ENCODE results near the gene ASB3. TPM values are rescaled to one million over a fixed set of nuclear protein-coding genes. Genes with fewer than 3 reads are reported as not detected.

Gene ASB3
- total RNA-seq, 2 experiments from 2014 or later = 17.3 to 23.4 TPM

DNA sequence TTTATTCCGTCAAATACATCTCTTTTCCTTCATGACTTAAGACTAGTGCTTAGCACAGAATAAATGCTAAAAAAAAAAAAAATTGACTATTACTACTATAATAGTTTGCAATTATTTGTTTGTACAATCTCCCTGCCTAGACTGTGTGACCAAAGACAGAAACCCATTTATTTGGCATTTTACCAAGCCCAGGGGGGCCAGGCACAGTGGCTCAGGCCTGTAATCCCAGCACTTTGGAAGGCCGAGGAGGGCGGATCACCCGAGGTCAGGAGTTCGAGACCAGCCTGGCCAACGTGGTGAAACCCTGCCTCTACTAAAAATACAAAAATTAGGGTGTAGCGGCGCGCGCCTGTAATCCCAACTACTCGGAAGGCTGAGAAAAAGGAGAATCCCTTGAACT is 1.4 kb downstream of the ASB3 start:
- intact Hi-C loops (cut with DNase I, micrococcal nuclease) = loop anchor here (5.0 kb wide), 2 partner anchors 33 to 1832 kb away; partner anchors contain the start of gene PPP4R3B (in 1 of the 2)
- no peak for ATAC-seq
- ChIA-PET CTCF (interaction anchor here (0.9 to 1.8 kb wide), 3 partner anchors 11 to 18 kb away, joined by 3 to 10 read pairs (median 3); partner anchors contain the start of gene CHAC2), POLR2A (interaction anchor here (0.7 to 2.9 kb wide), 2 partner anchors 18 to 1626 kb away, joined by 3 to 24 read pairs; partner anchors contain the start of gene CHAC2)
- DNase-seq = no peak
- peak overlapping the region; percentile 100 for H3K4me3 Mint-ChIP-seq
- H3K4me1 Mint-ChIP-seq = peaks cover 40% of the 10 kb centered on the region
- peak overlapping the region; percentile 95 for H3K27ac Mint-ChIP-seq
- H3K9me3 Mint-ChIP-seq (ENCODE audit: low read depth) = no peaks in the 10 kb centered on the region
- H3K27me3 Mint-ChIP-seq = no peaks in the 10 kb centered on the region
- peaks cover 10% of the 10 kb centered on the region for H3K36me3 Mint-ChIP-seq (ENCODE audit: low read depth)

GRCh38 chr2:53784436-53784835 is 2.3 kb downstream of the ASB3 start:
- CTCF ChIA-PET = interaction anchor here (0.9 kb wide), 1 partner anchor 17 kb away, joined by 3 read pairs; the partner anchor contains the start of gene CHAC2
- H3K9me3 Mint-ChIP-seq (ENCODE audit: low read depth) = no peaks in the 10 kb centered on the region
- H3K4me1 Mint-ChIP-seq = peaks cover 43% of the 10 kb centered on the region
- peak overlapping the region; percentile 27 for H3K27ac Mint-ChIP-seq
- intact Hi-C loops (cut with DNase I, micrococcal nuclease) = no loop called here
- ATAC-seq (no peak), DNase-seq (no peak)
- POLR2A ChIA-PET = no interaction called here
- H3K27me3 Mint-ChIP-seq = no peaks in the 10 kb centered on the region
- peaks cover 13% of the 10 kb centered on the region for H3K36me3 Mint-ChIP-seq (ENCODE audit: low read depth)
- peak overlapping the region; percentile 100 for H3K4me3 Mint-ChIP-seq

- Mint-ChIP-seq H3K9me3 (ENCODE audit: low read depth) (no peaks in the 10 kb centered on the region), H3K36me3 (ENCODE audit: low read depth) (peaks cover 23% of the 10 kb centered on the region), H3K27ac (no peak overlapping the region), H3K4me1 (peaks cover 39% of the 10 kb centered on the region), H3K27me3 (no peaks in the 10 kb centered on the region), H3K4me3 (no peak overlapping the region)
- POLR2A ChIA-PET = interaction anchor here (0.6 kb wide), 1 partner anchor 12 kb away, joined by 4 read pairs; no protein-coding TSS in a partner anchor
- ATAC-seq (no peak), DNase-seq (no peak)
- intact Hi-C loops (cut with DNase I, micrococcal nuclease) = no loop called here
- CTCF ChIA-PET = interaction anchor here (0.7 kb wide), 1 partner anchor 21 kb away, joined by 3 read pairs; no protein-coding TSS in a partner anchor
Observed at GRCh38 chr2:53782676-53783075, 4.1 kb downstream of the ASB3 start.

DNA sequence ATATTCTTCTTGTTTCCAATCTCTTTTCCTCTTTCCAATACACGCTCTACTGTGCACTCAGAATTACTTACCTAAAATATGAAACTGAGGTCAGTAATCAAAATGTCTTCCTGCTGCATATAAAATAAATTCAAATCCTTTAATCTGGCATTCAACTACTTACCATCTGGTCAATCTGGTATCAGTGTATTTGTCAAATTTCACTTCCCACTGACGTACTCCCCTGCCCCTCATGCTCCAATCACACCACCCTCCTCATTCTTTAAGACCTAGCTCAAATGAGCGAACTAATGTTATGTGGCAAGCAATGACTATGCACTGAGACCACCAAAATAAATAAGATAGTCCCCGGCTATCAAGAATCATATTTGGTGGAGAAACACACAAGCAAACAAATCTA is 6.7 kb downstream of the ASB3 start:
- intact Hi-C loops (cut with DNase I, micrococcal nuclease) = no loop called here
- DNase-seq (no peak), ATAC-seq (no peak)
- Mint-ChIP-seq H3K27ac (no peak overlapping the region), H3K4me1 (peaks cover 39% of the 10 kb centered on the region), H3K9me3 (ENCODE audit: low read depth) (no peaks in the 10 kb centered on the region), H3K36me3 (ENCODE audit: low read depth) (peaks cover 31% of the 10 kb centered on the region), H3K27me3 (no peaks in the 10 kb centered on the region), H3K4me3 (no peak overlapping the region)
- POLR2A ChIA-PET = no interaction called here
- CTCF ChIA-PET = interaction anchor here (2.2 kb wide), 1 partner anchor 12 kb away, joined by 6 read pairs; no protein-coding TSS in a partner anchor

DNA sequence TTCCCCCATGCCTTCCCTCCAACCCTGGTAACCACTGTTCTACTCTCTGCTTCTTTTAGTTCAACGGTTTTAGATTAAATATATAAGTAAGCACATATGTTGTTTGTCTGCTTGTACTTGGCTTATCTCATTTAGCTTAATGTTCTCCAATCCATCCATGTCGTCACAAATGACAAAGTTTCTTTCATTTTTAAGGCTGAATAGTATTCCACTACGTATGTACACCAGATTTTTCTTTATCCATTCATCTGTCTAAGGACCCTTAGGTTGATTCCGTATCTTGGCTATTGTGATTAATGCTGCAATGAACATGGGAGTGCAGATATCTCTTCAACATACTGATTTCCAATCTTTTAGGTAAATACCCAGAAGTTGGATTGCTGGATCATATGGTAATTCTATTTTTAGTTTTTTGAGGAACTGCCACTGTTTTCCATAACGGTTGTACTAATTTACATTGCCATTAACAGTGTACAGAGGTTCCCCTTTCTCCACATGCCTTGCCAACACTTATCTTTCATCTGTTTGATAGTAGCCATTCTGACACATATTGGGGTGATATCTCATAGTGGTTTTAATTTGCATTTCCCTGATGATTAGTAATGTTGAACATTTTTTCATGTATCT is 8.1 kb downstream of the ASB3 start:
- Mint-ChIP-seq H3K9me3 (ENCODE audit: low read depth) (no peaks in the 10 kb centered on the region), H3K4me3 (no peak overlapping the region), H3K27ac (peak overlapping the region; percentile 2), H3K4me1 (peaks cover 29% of the 10 kb centered on the region), H3K27me3 (no peaks in the 10 kb centered on the region), H3K36me3 (ENCODE audit: low read depth) (peaks cover 38% of the 10 kb centered on the region)
- ChIA-PET CTCF (interaction anchor here (0.6 to 2.2 kb wide), 2 partner anchors 10 to 133 kb away, joined by 3 to 6 read pairs; no protein-coding TSS in a partner anchor), POLR2A (no interaction called here)
- ATAC-seq (no peak), DNase-seq (no peak)
- intact Hi-C loops (cut with DNase I, micrococcal nuclease) = no loop called here

DNA sequence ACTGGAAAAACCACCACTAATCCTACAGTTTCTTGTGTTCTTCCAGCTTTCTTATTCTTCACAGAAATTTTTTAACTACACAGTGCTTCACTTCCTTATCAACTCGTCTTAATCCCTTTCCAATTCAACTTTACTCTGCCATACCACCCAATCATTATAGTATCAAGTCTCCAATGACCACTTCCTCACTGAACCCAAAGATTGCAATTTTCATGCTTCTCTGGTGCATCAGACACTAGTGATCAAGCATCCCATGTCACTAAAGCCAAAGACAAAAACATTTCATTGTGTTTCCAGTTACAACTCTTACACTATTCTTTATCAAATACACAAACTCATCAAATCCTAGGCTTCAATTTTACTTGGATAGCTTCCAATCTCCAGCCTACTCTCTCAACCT is 9.6 kb downstream of the ASB3 start:
- no peaks in the 10 kb centered on the region for H3K9me3 Mint-ChIP-seq (ENCODE audit: low read depth)
- H3K4me3 Mint-ChIP-seq = no peak overlapping the region
- H3K27ac Mint-ChIP-seq = peak overlapping the region; percentile 12
- no peak for DNase-seq
- CTCF ChIA-PET = interaction anchor here (0.6 to 0.8 kb wide), 2 partner anchors 388 to 1410 kb away, joined by 3 read pairs; no protein-coding TSS in a partner anchor
- intact Hi-C loops (cut with DNase I, micrococcal nuclease) = no loop called here
- no peaks in the 10 kb centered on the region for H3K27me3 Mint-ChIP-seq
- POLR2A ChIA-PET = no interaction called here
- H3K4me1 Mint-ChIP-seq = peaks cover 26% of the 10 kb centered on the region
- ATAC-seq = no peak
- peaks cover 38% of the 10 kb centered on the region for H3K36me3 Mint-ChIP-seq (ENCODE audit: low read depth)

GRCh38 chr2:53770264-53770663 is 16.5 kb downstream of the ASB3 start:
- Mint-ChIP-seq H3K4me3 (peak overlapping the region; percentile 19), H3K27ac (peak overlapping the region; percentile 73), H3K27me3 (no peaks in the 10 kb centered on the region), H3K4me1 (peaks cover 31% of the 10 kb centered on the region), H3K36me3 (ENCODE audit: low read depth) (peaks cover 26% of the 10 kb centered on the region), H3K9me3 (ENCODE audit: low read depth) (no peaks in the 10 kb centered on the region)
- CTCF ChIA-PET = interaction anchor here (0.6 to 2.1 kb wide), 3 partner anchors 17 to 68 kb away, joined by 3 to 8 read pairs (median 3); partner anchors contain the start of genes ASB3 and ERLEC1
- intact Hi-C loops (cut with DNase I, micrococcal nuclease) = no loop called here
- ATAC-seq (peak; percentile 16), DNase-seq (no peak)
- POLR2A ChIA-PET = interaction anchor here (0.6 kb wide), 2 partner anchors 13 to 25 kb away, joined by 4 to 6 read pairs; no protein-coding TSS in a partner anchor

DNA sequence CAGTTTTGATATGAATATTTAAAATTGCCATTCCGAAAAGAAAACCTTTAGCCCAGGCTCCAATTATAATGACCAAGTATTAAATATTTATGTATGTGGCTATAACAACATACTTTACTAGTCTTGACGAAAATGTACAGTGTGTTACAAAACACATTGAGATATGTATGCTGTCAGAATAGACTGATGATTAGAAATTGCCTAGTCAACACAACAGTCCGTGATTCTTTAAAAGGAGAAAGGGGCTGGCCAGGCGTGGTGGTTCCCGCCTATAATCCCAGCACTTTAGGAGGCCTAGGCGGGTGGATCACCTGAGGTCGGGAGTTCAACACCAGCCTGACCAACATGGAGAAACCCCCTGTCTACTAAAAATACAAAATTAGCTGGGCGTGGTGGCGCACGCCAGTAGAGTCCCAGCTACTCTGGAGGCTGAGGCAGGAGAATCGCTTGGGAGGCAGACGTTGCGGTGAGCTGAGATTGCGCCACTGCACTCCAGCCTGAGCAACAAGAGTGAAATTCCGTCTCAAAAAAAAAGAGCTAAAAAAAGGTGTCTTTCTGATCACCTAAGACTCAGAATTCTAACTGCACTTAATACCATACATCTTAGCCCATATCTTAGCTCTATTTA is 17.3 kb downstream of the ASB3 start:
- intact Hi-C loops (cut with DNase I, micrococcal nuclease) = loop anchor here in 1 of 2 experiments (5.0 to 10.0 kb wide), 2 partner anchors 955 to 1848 kb away; partner anchors contain the start of genes EML6 and PPP4R3B
- H3K36me3 Mint-ChIP-seq (ENCODE audit: low read depth) = peaks cover 30% of the 10 kb centered on the region
- no peak overlapping the region for H3K27ac Mint-ChIP-seq
- POLR2A ChIA-PET = interaction anchor here (0.6 kb wide), 1 partner anchor 26 kb away, joined by 6 read pairs; no protein-coding TSS in a partner anchor
- no peaks in the 10 kb centered on the region for H3K27me3 Mint-ChIP-seq
- no peak for DNase-seq
- no peak for ATAC-seq
- H3K9me3 Mint-ChIP-seq (ENCODE audit: low read depth) = no peaks in the 10 kb centered on the region
- peak overlapping the region; percentile 91 for H3K4me3 Mint-ChIP-seq
- peaks cover 31% of the 10 kb centered on the region for H3K4me1 Mint-ChIP-seq
- CTCF ChIA-PET = interaction anchor here (0.6 to 2.1 kb wide), 4 partner anchors 10 to 68 kb away, joined by 3 to 8 read pairs (median 4); partner anchors contain the start of genes ASB3 and ERLEC1

GRCh38 chr2:53768242-53768542 is 18.6 kb downstream of the ASB3 start:
- H3K4me1 Mint-ChIP-seq = peaks cover 29% of the 10 kb centered on the region
- H3K9me3 Mint-ChIP-seq (ENCODE audit: low read depth) = no peaks in the 10 kb centered on the region
- peak; percentile 71 for DNase-seq
- POLR2A ChIA-PET = interaction anchor here (0.6 to 1.9 kb wide), 3 partner anchors 16 to 74 kb away, joined by 3 to 24 read pairs (median 9); partner anchors contain the start of genes ASB3 and ERLEC1
- peak; percentile 70 for ATAC-seq
- intact Hi-C loops (cut with DNase I, micrococcal nuclease) = loop anchor here (1.0 to 10.0 kb wide), 3 partner anchors 19 to 1849 kb away; partner anchors contain the start of genes EML6 (in 1 of the 2), ERLEC1 (in 1 of the 2) and PPP4R3B (in 1 of the 2)
- CTCF ChIA-PET = interaction anchor here (0.6 to 1.9 kb wide), 6 partner anchors 11 to 35 kb away, joined by 3 to 10 read pairs (median 6); partner anchors contain the start of genes ASB3 and ERLEC1
- no peaks in the 10 kb centered on the region for H3K27me3 Mint-ChIP-seq
- peak overlapping the region; percentile 91 for H3K4me3 Mint-ChIP-seq
- H3K27ac Mint-ChIP-seq = peak overlapping the region; percentile 96
- peaks cover 30% of the 10 kb centered on the region for H3K36me3 Mint-ChIP-seq (ENCODE audit: low read depth)

- intact Hi-C loops (cut with DNase I, micrococcal nuclease) = loop anchor here (1.0 to 10.0 kb wide), 8 partner anchors 14 to 1850 kb away; partner anchors contain the start of genes ERLEC1 (in 2 of the 2), ACYP2 (in 1 of the 2), CLHC1 (in 1 of the 2) and EML6 (in 1 of the 2)
- CTCF ChIA-PET = interaction anchor here (0.6 to 1.9 kb wide), 9 partner anchors 11 to 1853 kb away, joined by 3 to 10 read pairs (median 4); partner anchors contain the start of genes ASB3 and ERLEC1
- POLR2A ChIA-PET = interaction anchor here (0.6 to 1.9 kb wide), 7 partner anchors 16 to 1521 kb away, joined by 3 to 24 read pairs (median 3); partner anchors contain the start of genes ASB3 and ERLEC1
- DNase-seq = peak; percentile 94
- ATAC-seq = peak; percentile 96
- Mint-ChIP-seq H3K27me3 (no peaks in the 10 kb centered on the region), H3K36me3 (ENCODE audit: low read depth) (peaks cover 29% of the 10 kb centered on the region), H3K4me3 (peak within 1 kb of the TSS; percentile 91), H3K9me3 (ENCODE audit: low read depth) (no peaks in the 10 kb centered on the region), H3K4me1 (peaks cover 26% of the 10 kb centered on the region), H3K27ac (peak within 1 kb of the TSS; percentile 96)
Observed at GRCh38 chr2:53767405-53768241, 19.1 kb downstream of the ASB3 start, which contains the start of gene CHAC2. TSS of gene CHAC2 (plus strand) at chr2:53767804. CDS start at chr2:53767887, 83 bp downstream.

Data from activated CD4-positive, alpha-beta T cell treated with anti-CD3 and anti-CD28 coated beads for 36 hours (primary cell).